IMR-90 (cell line): ENCODE measurements around the gene LEKR1. TPM values are rescaled to one million over a fixed set of nuclear protein-coding genes. Genes with fewer than 3 reads are reported as not detected.

Experiments used
- BHLHE40 ChIP-seq: fragments of 150-350 bp; IDR thresholded peaks from 2 replicates; pipeline ENCODE4 v1.6.1; 2016; ENCODE audit warnings: mild to moderate bottlenecking, low read depth, low read length
- CHD1 ChIP-seq: IDR thresholded peaks from 2 replicates; pipeline ENCODE4 v1.6.1; 2012; ENCODE audit warnings: low read depth, low read length, improper control_type of control experiment
- FOS ChIP-seq: fragments of 150-350 bp; IDR thresholded peaks from 2 replicates; pipeline ENCODE4 v1.6.1; 2016; ENCODE audit warnings: low read depth, low read length
- NFE2L2 ChIP-seq: fragments of 150-350 bp; IDR thresholded peaks from 2 replicates; pipeline ENCODE4 v1.6.1; 2016; ENCODE audit warnings: low read depth, mild to moderate bottlenecking, low read length
- RAD21 ChIP-seq: IDR thresholded peaks from 2 replicates; pipeline ENCODE4 v1.6.1; 2012; ENCODE audit warnings: low read length, improper control_type of control experiment
- RFX5 ChIP-seq: IDR thresholded peaks from 2 replicates; pipeline ENCODE4 v1.8.0; 2012; ENCODE audit warnings: low read depth, mild to moderate bottlenecking, low read length, moderate library complexity
- polyA plus RNA-seq, 3 experiments: library from polyadenylated mRNA; depleted of rRNA; stranded (reverse); fragments of >200 nt; gene quantifications; 2 replicates each; pipeline ENCODE4 v1.2.3, GENCODE V29; 2012; ENCODE audit warnings: low replicate concordance in 1 of 3
- total RNA-seq: library from RNA; depleted of rRNA; stranded (reverse); fragments of >200 nt; gene quantifications from 2 replicates; pipeline ENCODE4 v1.2.3, GENCODE V29; 2012
- TF ChIP-seq, protein P1 (sequence below): fragments of 150-350 bp; IDR thresholded peaks from 2 replicates; pipeline ENCODE4 v1.6.1; 2016; ENCODE audit warnings: low read depth, mild to moderate bottlenecking, low read length, moderate library complexity, borderline replicate concordance

LEKR1 gene
- total and polyA plus RNA-seq, 2 of the 4 experiments (the other 2 are of a cell fraction) = 0.19 to 0.36 TPM

DNA sequence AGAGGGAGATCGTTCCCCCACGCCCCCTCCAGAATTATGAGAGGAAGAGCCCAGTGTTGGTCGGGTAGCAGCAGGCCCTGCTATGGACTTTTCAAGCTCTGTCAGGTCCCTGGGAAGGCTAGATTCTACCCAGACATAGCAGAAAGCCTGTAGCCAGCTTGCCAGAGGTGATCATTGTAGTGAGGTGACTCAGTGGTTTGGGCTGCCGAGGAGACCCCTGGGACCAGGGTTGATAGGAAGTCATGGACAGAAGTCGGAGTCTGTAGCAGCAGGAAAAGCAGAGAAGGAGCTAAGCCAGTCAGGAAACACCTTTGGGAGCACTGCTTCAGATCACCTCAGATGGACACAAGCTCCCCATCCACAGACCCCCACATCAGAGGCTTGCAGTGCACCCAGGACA lies 266.1 kb downstream of the LEKR1 start (continued):
- TF ChIP-seq, protein P1, sequence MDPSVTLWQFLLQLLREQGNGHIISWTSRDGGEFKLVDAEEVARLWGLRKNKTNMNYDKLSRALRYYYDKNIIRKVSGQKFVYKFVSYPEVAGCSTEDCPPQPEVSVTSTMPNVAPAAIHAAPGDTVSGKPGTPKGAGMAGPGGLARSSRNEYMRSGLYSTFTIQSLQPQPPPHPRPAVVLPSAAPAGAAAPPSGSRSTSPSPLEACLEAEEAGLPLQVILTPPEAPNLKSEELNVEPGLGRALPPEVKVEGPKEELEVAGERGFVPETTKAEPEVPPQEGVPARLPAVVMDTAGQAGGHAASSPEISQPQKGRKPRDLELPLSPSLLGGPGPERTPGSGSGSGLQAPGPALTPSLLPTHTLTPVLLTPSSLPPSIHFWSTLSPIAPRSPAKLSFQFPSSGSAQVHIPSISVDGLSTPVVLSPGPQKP = no peak
- TF ChIP-seq NFE2L2 (no peak), FOS (no peak), BHLHE40 (no peak), CHD1 (no peak), RAD21 (no peak), RFX5 (no peak)
